ENCODE measurements around the gene SETD1A. TPM values are rescaled to one million over a fixed set of nuclear protein-coding genes. Genes with fewer than 3 reads are reported as not detected.

The SETD1A gene
- total and polyA plus RNA-seq, 2 of the 8 experiments (the other 6 are each of a cell fraction or from before 2014, with no cell fraction given), result 4.8 to 29.0 TPM

- TF ChIP-seq MAX (IDR thresholded peaks at IDR 0.05) (no peak), RAD21 (IDR thresholded peaks at IDR 0.05 in 1 of 2, conservative IDR thresholded peaks at IDR 0.05 in 1 of 2; ENCODE audit: low read depth in 2 of 2, low read length in 2 of 2) (no peak), BACH1 (IDR thresholded peaks at IDR 0.05; ENCODE audit: low read length) (no peak), ZNF274 (IDR thresholded peaks at IDR 0.05; ENCODE audit: borderline replicate concordance, extremely low read depth, low read length) (no peak), FOSL1 (IDR thresholded peaks at IDR 0.05; ENCODE audit: insufficient read depth, low read depth, low read length) (no peak), SP4 (IDR thresholded peaks at IDR 0.05; ENCODE audit: low read length) (no peak)
Observed at GRCh38 chr16:30924913-30925631, 32.5 kb upstream of the SETD1A start (continued).

All from H1 (cell line).